DND-41 (cell line): ENCODE data around the gene UNC13B.

Source experiments
- ATAC-seq: fragments of 200-7000 bp; cut with Tn5 transposase; 3 replicates; pipeline ENCODE4 v1.9.1; 2021; ENCODE audit warnings: low read depth; ENCODE audit not compliant: insufficient read depth
- DNase-seq: peaks from one replicate; pipeline ENCODE4 v3.0.0-alpha.2; 2020
- H2AFZ ChIP-seq: 2 replicates; pipeline ENCODE4 v1.6.0; 2012; ENCODE audit warnings: low read depth, low read length
- H3K27ac ChIP-seq: 2 replicates; pipeline ENCODE4 v1.5.1; 2012; ENCODE audit warnings: low read length, inconsistent platforms
- H3K27me3 ChIP-seq: fragments of 200-600 bp; sonication (generic); 2 replicates; pipeline ENCODE4 v1.6.0; 2012; ENCODE audit warnings: low read length, mild to moderate bottlenecking, inconsistent platforms; ENCODE audit not compliant: insufficient read depth, poor library complexity
- H3K36me3 ChIP-seq: 2 replicates; pipeline ENCODE4 v1.5.1; 2012; ENCODE audit warnings: low read length, inconsistent platforms; ENCODE audit not compliant: insufficient read depth
- H3K4me1 ChIP-seq: 2 replicates; pipeline ENCODE4 v1.5.1; 2012; ENCODE audit warnings: mild to moderate bottlenecking, low read length; ENCODE audit not compliant: insufficient read depth
- H3K4me2 ChIP-seq: 2 replicates; pipeline ENCODE4 v1.6.0; 2012; ENCODE audit warnings: mild to moderate bottlenecking, moderate library complexity, low read length, inconsistent platforms; ENCODE audit not compliant: insufficient read depth
- H3K4me3 ChIP-seq, 2 experiments: fragments of 200-600 bp in 1 of 2; shearing (Covaris generic) in 1 of 2; 2 replicates each; pipeline ENCODE4 v1.5.1; 2012 to 2016; ENCODE audit warnings: inconsistent platforms in 2 of 2, low read length in 2 of 2, mild to moderate bottlenecking in 2 of 2, low read depth in 1 of 2, moderate library complexity in 1 of 2
- H3K79me2 ChIP-seq: 2 replicates; pipeline ENCODE4 v1.6.0; 2012; ENCODE audit warnings: low read length, inconsistent platforms; ENCODE audit not compliant: insufficient read depth
- H3K9ac ChIP-seq: 2 replicates; pipeline ENCODE4 v1.6.0; 2012; ENCODE audit warnings: low read depth, mild to moderate bottlenecking, inconsistent platforms, low read length, moderate library complexity
- H3K9me3 ChIP-seq: 2 replicates; pipeline ENCODE4 v1.5.1; 2012; ENCODE audit warnings: low read length, moderate library complexity, mild to moderate bottlenecking, inconsistent platforms; ENCODE audit not compliant: insufficient read depth, severe bottlenecking
- H4K20me1 ChIP-seq: 2 replicates; pipeline ENCODE4 v1.6.0; 2012; ENCODE audit warnings: low read length; ENCODE audit not compliant: insufficient read depth
- EZH2 ChIP-seq: IDR thresholded peaks from 3 replicates; pipeline ENCODE4 v1.6.1; 2012; ENCODE audit warnings: borderline replicate concordance, low read depth, mild to moderate bottlenecking, moderate library complexity, low read length, inconsistent platforms; ENCODE audit not compliant: severe bottlenecking
- TF ChIP-seq, protein P1 (sequence below): IDR thresholded peaks from 2 replicates; pipeline ENCODE4 v1.5.1; 2012; ENCODE audit warnings: borderline replicate concordance, low read length, moderate library complexity, mild to moderate bottlenecking; ENCODE audit not compliant: poor library complexity, severe bottlenecking; ENCODE audit errors: extremely low read depth

UNC13B gene

DNA sequence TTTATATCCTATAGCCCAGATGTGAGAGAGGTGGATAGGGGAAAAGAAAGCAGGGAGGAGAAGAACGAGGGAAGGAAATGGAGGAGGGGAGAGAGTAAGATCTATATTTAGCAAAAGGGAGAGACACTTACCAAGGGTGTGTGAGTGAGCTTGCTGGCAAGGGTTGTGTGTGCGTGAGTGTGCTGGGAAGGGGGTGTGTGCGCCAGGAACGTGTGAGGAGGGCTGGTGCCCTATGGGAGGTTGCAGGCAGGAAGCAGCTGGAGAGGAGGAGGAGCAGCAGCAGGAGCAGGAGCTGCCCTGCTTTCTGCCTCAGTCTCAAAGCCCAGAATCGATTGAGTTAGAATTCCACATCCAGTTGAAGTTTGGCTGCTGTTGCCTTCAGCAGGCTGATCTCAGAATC is 179.8 kb downstream of the UNC13B start:
- TF ChIP-seq EZH2, result no peak
- TF ChIP-seq, protein P1, sequence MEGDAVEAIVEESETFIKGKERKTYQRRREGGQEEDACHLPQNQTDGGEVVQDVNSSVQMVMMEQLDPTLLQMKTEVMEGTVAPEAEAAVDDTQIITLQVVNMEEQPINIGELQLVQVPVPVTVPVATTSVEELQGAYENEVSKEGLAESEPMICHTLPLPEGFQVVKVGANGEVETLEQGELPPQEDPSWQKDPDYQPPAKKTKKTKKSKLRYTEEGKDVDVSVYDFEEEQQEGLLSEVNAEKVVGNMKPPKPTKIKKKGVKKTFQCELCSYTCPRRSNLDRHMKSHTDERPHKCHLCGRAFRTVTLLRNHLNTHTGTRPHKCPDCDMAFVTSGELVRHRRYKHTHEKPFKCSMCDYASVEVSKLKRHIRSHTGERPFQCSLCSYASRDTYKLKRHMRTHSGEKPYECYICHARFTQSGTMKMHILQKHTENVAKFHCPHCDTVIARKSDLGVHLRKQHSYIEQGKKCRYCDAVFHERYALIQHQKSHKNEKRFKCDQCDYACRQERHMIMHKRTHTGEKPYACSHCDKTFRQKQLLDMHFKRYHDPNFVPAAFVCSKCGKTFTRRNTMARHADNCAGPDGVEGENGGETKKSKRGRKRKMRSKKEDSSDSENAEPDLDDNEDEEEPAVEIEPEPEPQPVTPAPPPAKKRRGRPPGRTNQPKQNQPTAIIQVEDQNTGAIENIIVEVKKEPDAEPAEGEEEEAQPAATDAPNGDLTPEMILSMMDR, result no peak
- no peaks in the 10 kb centered on the region for H3K36me3 ChIP-seq
- H3K9me3 ChIP-seq, result no peaks in the 10 kb centered on the region
- H3K79me2 ChIP-seq, result no peaks in the 10 kb centered on the region
- H3K27me3 ChIP-seq, result peaks cover 19% of the 10 kb centered on the region
- no peak overlapping the region for H2AFZ ChIP-seq
- no peaks in the 10 kb centered on the region for H4K20me1 ChIP-seq
- H3K4me1 ChIP-seq, result no peaks in the 10 kb centered on the region
- no peak overlapping the region for H3K4me2 ChIP-seq
- no peak overlapping the region for H3K4me3 ChIP-seq
- DNase-seq (no peak), ATAC-seq (no peak)
- no peak overlapping the region for H3K9ac ChIP-seq
- no peak overlapping the region for H3K27ac ChIP-seq

DNA sequence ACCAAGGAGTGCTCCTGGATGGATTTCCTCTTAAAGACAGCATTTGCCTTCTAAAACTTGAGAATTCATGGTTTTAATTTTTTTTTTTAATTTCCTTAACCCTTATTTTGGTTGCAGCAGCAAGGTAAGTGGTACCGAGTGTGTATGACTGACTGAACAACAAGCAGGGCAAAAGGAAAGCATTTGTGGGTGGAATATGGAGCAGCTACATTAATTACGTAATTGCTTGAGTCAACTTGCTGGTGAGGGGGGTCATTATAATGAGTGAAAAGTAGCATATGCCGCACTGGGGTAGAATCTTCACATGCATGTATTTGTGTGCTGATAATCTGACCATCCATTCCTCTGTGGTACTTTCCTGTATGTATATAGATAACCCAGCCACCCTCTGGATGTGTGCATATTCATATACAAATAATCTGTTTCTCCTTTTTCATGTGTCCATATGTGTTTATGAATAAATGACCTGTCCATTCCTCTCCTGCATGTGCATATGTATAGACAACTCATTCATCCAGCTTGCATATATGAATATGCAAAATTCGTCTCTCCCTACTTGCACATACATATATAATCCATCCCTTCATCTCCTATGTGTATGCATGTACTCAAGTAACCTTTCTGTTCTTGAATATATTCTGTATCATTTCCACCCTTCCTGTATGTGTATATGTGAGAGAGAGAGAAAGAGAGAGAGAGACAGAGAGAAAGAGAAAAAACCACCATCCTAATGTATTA is 180.6 kb downstream of the UNC13B start:
- no peak overlapping the region for H3K9ac ChIP-seq
- no peak overlapping the region for H3K27ac ChIP-seq
- peaks cover 19% of the 10 kb centered on the region for H3K27me3 ChIP-seq
- H3K4me3 ChIP-seq, result no peak overlapping the region
- DNase-seq (no peak), ATAC-seq (no peak)
- no peak overlapping the region for H2AFZ ChIP-seq
- no peaks in the 10 kb centered on the region for H3K36me3 ChIP-seq
- no peaks in the 10 kb centered on the region for H4K20me1 ChIP-seq
- TF ChIP-seq, protein P1, result no peak
- no peak for TF ChIP-seq EZH2
- H3K9me3 ChIP-seq, result no peaks in the 10 kb centered on the region
- no peaks in the 10 kb centered on the region for H3K4me1 ChIP-seq
- no peak overlapping the region for H3K4me2 ChIP-seq
- no peaks in the 10 kb centered on the region for H3K79me2 ChIP-seq

DNA sequence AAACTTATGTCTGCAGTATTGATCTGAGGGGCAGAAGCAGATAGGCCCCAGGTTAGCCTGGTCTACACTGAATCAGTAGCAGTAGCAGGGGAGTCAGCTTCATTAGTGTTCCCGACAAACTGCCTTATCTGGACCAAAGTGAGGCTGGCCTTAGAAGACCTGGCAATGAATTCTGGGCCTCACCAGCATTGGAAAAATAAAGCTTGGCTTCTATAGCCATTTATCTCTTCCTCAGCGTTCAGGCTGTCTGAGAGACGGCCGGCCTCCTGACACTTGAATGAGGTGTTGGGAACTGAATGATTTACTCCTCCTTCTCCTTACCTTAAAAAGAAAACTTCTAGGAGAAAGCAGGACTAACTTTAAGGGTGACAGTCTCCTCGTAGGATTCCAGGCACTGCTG is 186.3 kb downstream of the UNC13B start:
- Histone ChIP-seq H3K4me2 (no peak overlapping the region), H3K4me3 (no peak overlapping the region), H3K79me2 (no peaks in the 10 kb centered on the region), H3K9ac (no peak overlapping the region), H3K36me3 (no peaks in the 10 kb centered on the region), H3K9me3 (no peaks in the 10 kb centered on the region), H3K27me3 (peaks cover 23% of the 10 kb centered on the region), H2AFZ (no peak overlapping the region), H4K20me1 (no peaks in the 10 kb centered on the region), H3K4me1 (no peaks in the 10 kb centered on the region), H3K27ac (no peak overlapping the region)
- DNase-seq (no peak), ATAC-seq (no peak)
- TF ChIP-seq, protein P1, result no peak
- no peak for TF ChIP-seq EZH2
